NB4 (cell line): ENCODE results near the gene ANKH.

Source experiments
- DNase-seq: peaks from one replicate; pipeline ENCODE4 v3.0.0; 2010; ENCODE audit warnings: low read depth
- H3K4me3 ChIP-seq: one replicate; pipeline ENCODE4 v1.5.1; 2011; ENCODE audit warnings: mild to moderate bottlenecking, low read depth, low read length, moderate library complexity
- CTCF ChIP-seq: IDR thresholded peaks from one replicate; pipeline ENCODE4 v1.5.1; 2012; ENCODE audit warnings: low read depth, low read length
- MAX ChIP-seq: IDR thresholded peaks from 2 replicates; pipeline ENCODE4 v1.6.1; 2011; ENCODE audit warnings: low read depth, low read length
- MYC ChIP-seq: IDR thresholded peaks from 2 replicates; pipeline ENCODE4 v1.6.1; 2011; ENCODE audit warnings: low read depth, low read length
- POLR2A ChIP-seq: IDR thresholded peaks from 2 replicates; pipeline ENCODE4 v1.6.1; 2011; ENCODE audit warnings: mild to moderate bottlenecking; ENCODE audit not compliant: insufficient read length; ENCODE audit errors: extremely low read depth

The ANKH gene

GRCh38 chr5:14672082-14672481, 199.5 kb downstream of the ANKH start:
- no peak overlapping the region for H3K4me3 ChIP-seq
- TF ChIP-seq MAX: no peak

GRCh38 chr5:14671414-14671813, 200.2 kb downstream of the ANKH start:
- no peak for DNase-seq
- H3K4me3 ChIP-seq: no peak overlapping the region
- no peak for TF ChIP-seq MAX

More at GRCh38 chr5:14672082-14672481, 199.5 kb downstream of the ANKH start:
- peak; percentile 21 for DNase-seq

- no peak overlapping the region for H3K4me3 ChIP-seq
- TF ChIP-seq POLR2A: no peak
- no peak for TF ChIP-seq CTCF
- TF ChIP-seq MYC: no peak
- TF ChIP-seq MAX: no peak
- no peak for DNase-seq
Measured at GRCh38 chr5:14669975-14670374, 201.6 kb downstream of the ANKH start.

GRCh38 chr5:14669415-14669814, 202.2 kb downstream of the ANKH start:
- DNase-seq: no peak
- no peak overlapping the region for H3K4me3 ChIP-seq
- no peak for TF ChIP-seq CTCF
- TF ChIP-seq MAX: no peak

GRCh38 chr5:14668181-14668591, 203.4 kb downstream of the ANKH start:
- H3K4me3 ChIP-seq: no peak overlapping the region
- DNase-seq: no peak
- no peak for TF ChIP-seq POLR2A
- no peak for TF ChIP-seq MAX
- no peak for TF ChIP-seq MYC
- no peak for TF ChIP-seq CTCF

GRCh38 chr5:14667770-14668169, 203.8 kb downstream of the ANKH start:
- TF ChIP-seq CTCF: no peak
- no peak for TF ChIP-seq MAX
- TF ChIP-seq POLR2A: no peak
- no peak for TF ChIP-seq MYC
- no peak for DNase-seq
- no peak overlapping the region for H3K4me3 ChIP-seq

- no peak for TF ChIP-seq MAX
- no peak for TF ChIP-seq CTCF
- TF ChIP-seq MYC: no peak
- TF ChIP-seq POLR2A: no peak
- H3K4me3 ChIP-seq: no peak overlapping the region
- DNase-seq: no peak
Measured at GRCh38 chr5:14667290-14667689, 204.3 kb downstream of the ANKH start.
